Endothelial cell of umbilical vein (primary cell): Measurements from ENCODE around the gene PTPN22.

Source experiments
- EZH2 ChIP-seq: IDR thresholded peaks from 2 replicates; pipeline ENCODE4 v1.6.1; 2012; ENCODE audit warnings: borderline replicate concordance, low read depth, mild to moderate bottlenecking, moderate library complexity, low read length, inconsistent platforms; ENCODE audit not compliant: severe bottlenecking
- JUN ChIP-seq: IDR thresholded peaks from 2 replicates; pipeline ENCODE4 v1.6.1; 2011; ENCODE audit warnings: borderline replicate concordance, low read depth; ENCODE audit not compliant: insufficient read length, insufficient read depth
- POLR2A ChIP-seq: IDR thresholded peaks from 2 replicates; pipeline ENCODE4 v1.6.1; 2012; ENCODE audit warnings: low read depth, mild to moderate bottlenecking, control low read depth, low read length
- POLR2AphosphoS5 ChIP-seq: IDR thresholded peaks from 2 replicates; pipeline ENCODE4 v1.6.1; 2012; ENCODE audit warnings: low read depth, mild to moderate bottlenecking, control low read depth, low read length, moderate library complexity; ENCODE audit not compliant: insufficient read depth
- TF ChIP-seq, protein P1 (sequence below), 2 donors: IDR thresholded peaks; 1 replicate in 1 of 2; 2 replicates in 1 of 2; pipeline ENCODE4 v1.5.1; 2011; ENCODE audit warnings: low read length in 2 of 2, mild to moderate bottlenecking in 2 of 2, moderate library complexity in 2 of 2, control low read depth in 1 of 2, inconsistent platforms in 1 of 2, low read depth in 1 of 2; ENCODE audit not compliant: insufficient read depth in 1 of 2; ENCODE audit errors: extremely low read depth in 1 of 2
- TF ChIP-seq, protein P2 (sequence below): IDR thresholded peaks from 2 replicates; pipeline ENCODE4 v1.6.1; 2011; ENCODE audit not compliant: insufficient read depth, insufficient read length

DNA sequence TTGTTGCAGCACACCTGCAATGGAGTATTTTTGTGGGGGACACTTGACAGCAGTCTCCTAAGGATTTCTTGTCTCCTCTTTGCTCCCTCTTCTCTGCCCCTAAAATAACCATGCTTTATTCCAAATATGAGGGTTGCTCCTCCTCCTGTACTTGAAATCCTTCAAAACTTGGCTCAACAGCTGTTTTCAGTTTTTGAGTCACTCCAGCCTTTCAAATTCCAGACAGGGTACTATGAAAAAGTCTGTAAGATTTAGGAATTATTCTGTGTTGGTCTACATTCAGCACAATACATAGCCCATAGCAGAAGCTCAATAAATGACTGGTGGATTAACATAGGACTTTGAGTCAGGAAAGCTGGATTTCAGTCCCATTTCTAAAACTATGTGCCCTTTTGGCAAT is 27.6 kb upstream of the PTPN22 start:
- TF ChIP-seq, protein P1, sequence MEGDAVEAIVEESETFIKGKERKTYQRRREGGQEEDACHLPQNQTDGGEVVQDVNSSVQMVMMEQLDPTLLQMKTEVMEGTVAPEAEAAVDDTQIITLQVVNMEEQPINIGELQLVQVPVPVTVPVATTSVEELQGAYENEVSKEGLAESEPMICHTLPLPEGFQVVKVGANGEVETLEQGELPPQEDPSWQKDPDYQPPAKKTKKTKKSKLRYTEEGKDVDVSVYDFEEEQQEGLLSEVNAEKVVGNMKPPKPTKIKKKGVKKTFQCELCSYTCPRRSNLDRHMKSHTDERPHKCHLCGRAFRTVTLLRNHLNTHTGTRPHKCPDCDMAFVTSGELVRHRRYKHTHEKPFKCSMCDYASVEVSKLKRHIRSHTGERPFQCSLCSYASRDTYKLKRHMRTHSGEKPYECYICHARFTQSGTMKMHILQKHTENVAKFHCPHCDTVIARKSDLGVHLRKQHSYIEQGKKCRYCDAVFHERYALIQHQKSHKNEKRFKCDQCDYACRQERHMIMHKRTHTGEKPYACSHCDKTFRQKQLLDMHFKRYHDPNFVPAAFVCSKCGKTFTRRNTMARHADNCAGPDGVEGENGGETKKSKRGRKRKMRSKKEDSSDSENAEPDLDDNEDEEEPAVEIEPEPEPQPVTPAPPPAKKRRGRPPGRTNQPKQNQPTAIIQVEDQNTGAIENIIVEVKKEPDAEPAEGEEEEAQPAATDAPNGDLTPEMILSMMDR (IDR thresholded peaks at IDR 0.05; ENCODE audit: extremely low read depth in 1 of 2, insufficient read depth in 1 of 2, low read depth in 1 of 2, low read length in 2 of 2): no peak
- TF ChIP-seq EZH2 (no peak), POLR2AphosphoS5 (no peak), JUN (no peak), POLR2A (no peak)
- TF ChIP-seq, protein P2, sequence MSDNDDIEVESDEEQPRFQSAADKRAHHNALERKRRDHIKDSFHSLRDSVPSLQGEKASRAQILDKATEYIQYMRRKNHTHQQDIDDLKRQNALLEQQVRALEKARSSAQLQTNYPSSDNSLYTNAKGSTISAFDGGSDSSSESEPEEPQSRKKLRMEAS: no peak
